ENCODE data around the gene FBXO34.

The FBXO34 gene

GRCh38 chr14:55381561-55381960, 110.3 kb downstream of the FBXO34 start:
- TF ChIP-seq TEAD4 (IDR thresholded peaks at IDR 0.05) (no peak), EP300 (IDR thresholded peaks at IDR 0.05; ENCODE audit: borderline replicate concordance) (no peak), RAD21 (IDR thresholded peaks at IDR 0.05; ENCODE audit: low read depth) (no peak), MAX (IDR thresholded peaks at IDR 0.05) (no peak)
- TF ChIP-seq, protein P1, sequence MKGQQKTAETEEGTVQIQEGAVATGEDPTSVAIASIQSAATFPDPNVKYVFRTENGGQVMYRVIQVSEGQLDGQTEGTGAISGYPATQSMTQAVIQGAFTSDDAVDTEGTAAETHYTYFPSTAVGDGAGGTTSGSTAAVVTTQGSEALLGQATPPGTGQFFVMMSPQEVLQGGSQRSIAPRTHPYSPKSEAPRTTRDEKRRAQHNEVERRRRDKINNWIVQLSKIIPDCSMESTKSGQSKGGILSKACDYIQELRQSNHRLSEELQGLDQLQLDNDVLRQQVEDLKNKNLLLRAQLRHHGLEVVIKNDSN (IDR thresholded peaks at IDR 0.05) = no peak

DNA sequence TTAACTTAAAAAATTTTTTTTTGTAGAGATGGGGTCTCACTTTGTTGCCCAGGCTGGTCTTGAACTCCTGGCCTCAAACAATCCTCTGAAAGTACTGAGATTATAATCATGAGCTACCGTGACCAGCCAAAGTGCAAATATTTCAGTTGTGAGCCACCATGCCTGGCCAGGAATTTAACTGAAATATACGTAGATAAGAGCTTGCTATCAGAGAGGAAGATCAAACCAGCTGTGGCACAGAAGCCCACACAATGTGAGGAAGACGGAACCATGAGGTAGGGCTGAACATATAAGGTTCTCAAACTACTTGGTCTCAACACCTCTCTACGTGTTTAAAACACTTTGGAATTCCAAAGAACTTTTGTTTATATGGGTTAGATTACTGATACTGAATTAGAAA, 111.3 kb downstream of the FBXO34 start:
- TF ChIP-seq, protein P2, sequence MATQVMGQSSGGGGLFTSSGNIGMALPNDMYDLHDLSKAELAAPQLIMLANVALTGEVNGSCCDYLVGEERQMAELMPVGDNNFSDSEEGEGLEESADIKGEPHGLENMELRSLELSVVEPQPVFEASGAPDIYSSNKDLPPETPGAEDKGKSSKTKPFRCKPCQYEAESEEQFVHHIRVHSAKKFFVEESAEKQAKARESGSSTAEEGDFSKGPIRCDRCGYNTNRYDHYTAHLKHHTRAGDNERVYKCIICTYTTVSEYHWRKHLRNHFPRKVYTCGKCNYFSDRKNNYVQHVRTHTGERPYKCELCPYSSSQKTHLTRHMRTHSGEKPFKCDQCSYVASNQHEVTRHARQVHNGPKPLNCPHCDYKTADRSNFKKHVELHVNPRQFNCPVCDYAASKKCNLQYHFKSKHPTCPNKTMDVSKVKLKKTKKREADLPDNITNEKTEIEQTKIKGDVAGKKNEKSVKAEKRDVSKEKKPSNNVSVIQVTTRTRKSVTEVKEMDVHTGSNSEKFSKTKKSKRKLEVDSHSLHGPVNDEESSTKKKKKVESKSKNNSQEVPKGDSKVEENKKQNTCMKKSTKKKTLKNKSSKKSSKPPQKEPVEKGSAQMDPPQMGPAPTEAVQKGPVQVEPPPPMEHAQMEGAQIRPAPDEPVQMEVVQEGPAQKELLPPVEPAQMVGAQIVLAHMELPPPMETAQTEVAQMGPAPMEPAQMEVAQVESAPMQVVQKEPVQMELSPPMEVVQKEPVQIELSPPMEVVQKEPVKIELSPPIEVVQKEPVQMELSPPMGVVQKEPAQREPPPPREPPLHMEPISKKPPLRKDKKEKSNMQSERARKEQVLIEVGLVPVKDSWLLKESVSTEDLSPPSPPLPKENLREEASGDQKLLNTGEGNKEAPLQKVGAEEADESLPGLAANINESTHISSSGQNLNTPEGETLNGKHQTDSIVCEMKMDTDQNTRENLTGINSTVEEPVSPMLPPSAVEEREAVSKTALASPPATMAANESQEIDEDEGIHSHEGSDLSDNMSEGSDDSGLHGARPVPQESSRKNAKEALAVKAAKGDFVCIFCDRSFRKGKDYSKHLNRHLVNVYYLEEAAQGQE (IDR thresholded peaks at IDR 0.05; ENCODE audit: low read depth) = no peak
- no peak for TF ChIP-seq RAD21 (IDR thresholded peaks at IDR 0.05; ENCODE audit: low read depth)
- TF ChIP-seq CEBPB (IDR thresholded peaks at IDR 0.05) = no peak
- TF ChIP-seq TCF12 (IDR thresholded peaks at IDR 0.05; ENCODE audit: low read depth) = no peak
- TF ChIP-seq EGR1 (IDR thresholded peaks at IDR 0.05) = no peak
- no peak for TF ChIP-seq EP300 (IDR thresholded peaks at IDR 0.05; ENCODE audit: borderline replicate concordance)
- TF ChIP-seq YY1 (IDR thresholded peaks at IDR 0.05; ENCODE audit: low read depth) = no peak
- no peak for TF ChIP-seq FOXM1 (IDR thresholded peaks at IDR 0.05; ENCODE audit: borderline replicate concordance, low read depth)
- TF ChIP-seq, protein P1 (IDR thresholded peaks at IDR 0.05) = no peak
- TF ChIP-seq NFIC (IDR thresholded peaks at IDR 0.05) = no peak
- TF ChIP-seq MAX (IDR thresholded peaks at IDR 0.05) = no peak
- TF ChIP-seq TAF1 (IDR thresholded peaks at IDR 0.05; ENCODE audit: low read depth) = no peak
- no peak for TF ChIP-seq TEAD4 (IDR thresholded peaks at IDR 0.05)
- TF ChIP-seq CREB1 (IDR thresholded peaks at IDR 0.05; ENCODE audit: low read depth) = no peak
- TF ChIP-seq ZBTB7A (IDR thresholded peaks at IDR 0.05; ENCODE audit: low read depth) = no peak

- no peak for TF ChIP-seq RAD21 (IDR thresholded peaks at IDR 0.05; ENCODE audit: low read depth)
- no peak for TF ChIP-seq CREB1 (IDR thresholded peaks at IDR 0.05; ENCODE audit: low read depth)
- TF ChIP-seq, protein P2 (IDR thresholded peaks at IDR 0.05; ENCODE audit: low read depth) = no peak
These were observed 112.4 kb downstream of the FBXO34 start for GRCh38 chr14:55383541-55384140.

- TF ChIP-seq FOXM1 (IDR thresholded peaks at IDR 0.05; ENCODE audit: borderline replicate concordance, low read depth) (no peak), CREB1 (IDR thresholded peaks at IDR 0.05; ENCODE audit: low read depth) (no peak), TEAD4 (IDR thresholded peaks at IDR 0.05) (no peak), EGR1 (IDR thresholded peaks at IDR 0.05) (no peak), YY1 (IDR thresholded peaks at IDR 0.05; ENCODE audit: low read depth) (no peak), ZBTB7A (IDR thresholded peaks at IDR 0.05; ENCODE audit: low read depth) (no peak)
- TF ChIP-seq, protein P1 (IDR thresholded peaks at IDR 0.05) = no peak
These were observed 113.3 kb downstream of the FBXO34 start for GRCh38 chr14:55384536-55384935.

DNA sequence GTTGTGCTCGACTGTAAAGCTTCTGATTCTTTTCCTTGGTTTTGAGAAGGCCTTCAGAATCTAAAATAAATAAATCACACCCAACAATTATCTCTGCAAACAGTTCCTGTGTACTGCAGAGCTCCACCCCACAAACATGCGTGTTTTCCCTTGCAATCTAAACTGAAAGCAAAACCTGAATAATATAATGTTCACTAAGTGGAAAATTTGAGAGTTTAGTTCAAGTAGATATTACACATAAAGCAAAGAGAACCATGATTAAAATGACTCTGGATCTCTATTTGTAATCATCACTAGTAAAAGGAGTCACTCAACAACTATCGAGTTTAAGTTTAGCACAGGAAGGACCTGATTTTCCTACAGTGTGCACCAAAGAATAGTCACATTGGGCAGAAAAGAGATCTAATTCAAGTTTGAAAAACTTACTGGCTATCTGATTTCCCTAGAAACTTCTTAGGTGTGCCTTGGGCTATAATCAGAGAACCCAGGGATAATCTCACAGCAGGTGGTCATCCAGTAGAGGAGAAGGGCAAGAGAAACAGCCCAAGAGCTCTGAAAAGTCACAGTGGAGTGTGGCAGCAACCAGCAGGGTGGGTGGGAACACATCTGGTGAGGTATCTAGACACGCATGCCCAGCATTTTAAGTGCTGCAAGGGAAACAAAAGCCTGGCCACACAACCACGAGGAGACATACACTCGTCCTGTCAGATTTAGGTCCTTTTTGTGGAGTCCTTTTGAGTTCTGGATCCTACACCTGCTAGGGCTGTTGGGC, 115.0 kb downstream of the FBXO34 start:
- TF ChIP-seq EP300 (IDR thresholded peaks at IDR 0.05; ENCODE audit: borderline replicate concordance) = no peak
- no peak for TF ChIP-seq ZBTB7A (IDR thresholded peaks at IDR 0.05; ENCODE audit: low read depth)
- no peak for TF ChIP-seq TAF1 (IDR thresholded peaks at IDR 0.05; ENCODE audit: low read depth)
- TF ChIP-seq NFIC (IDR thresholded peaks at IDR 0.05) = no peak
- no peak for TF ChIP-seq FOXM1 (IDR thresholded peaks at IDR 0.05; ENCODE audit: borderline replicate concordance, low read depth)
- no peak for TF ChIP-seq MAX (IDR thresholded peaks at IDR 0.05)

Data from Ishikawa (cell line).